ENCODE data around the gene KIF26B. TPM values are rescaled to one million over a fixed set of nuclear protein-coding genes. Genes with fewer than 3 reads are reported as not detected.

KIF26B gene
- total RNA-seq, 6 experiments from 2014 or later: 0.31 to 0.55 (median 0.35) TPM

DNA sequence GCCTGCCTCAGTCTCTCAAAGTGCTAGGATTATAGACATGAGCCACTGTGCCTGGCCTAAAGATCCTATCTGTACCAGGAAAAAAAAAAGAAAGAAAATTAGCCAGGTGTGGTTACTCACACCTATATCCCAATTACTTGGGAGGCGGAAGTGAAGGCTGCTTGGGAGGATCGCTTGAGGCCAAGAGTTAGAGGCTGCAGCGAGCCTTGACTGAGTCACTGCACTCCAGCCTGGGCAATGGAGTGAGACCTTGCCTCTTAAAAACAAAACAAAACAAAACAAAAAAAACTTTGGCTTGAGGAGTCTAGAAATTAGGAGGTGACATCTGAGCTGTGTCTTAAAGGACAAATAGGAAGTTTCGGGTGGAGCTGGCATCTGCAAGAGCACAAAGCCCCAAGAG is 38.7 kb upstream of the KIF26B start:
- Histone ChIP-seq H3K4me1 (peaks cover 0 to 1% (median 0%) of the 10 kb centered on the region in 4 donors), H3K4me3 (no peak overlapping the region), H3K9me3 (no peaks in the 10 kb centered on the region), H3K36me3 (no peaks in the 10 kb centered on the region), H3K27me3 (no peaks in the 10 kb centered on the region), H3K27ac (no peak overlapping the region)
- TF ChIP-seq, protein P1, sequence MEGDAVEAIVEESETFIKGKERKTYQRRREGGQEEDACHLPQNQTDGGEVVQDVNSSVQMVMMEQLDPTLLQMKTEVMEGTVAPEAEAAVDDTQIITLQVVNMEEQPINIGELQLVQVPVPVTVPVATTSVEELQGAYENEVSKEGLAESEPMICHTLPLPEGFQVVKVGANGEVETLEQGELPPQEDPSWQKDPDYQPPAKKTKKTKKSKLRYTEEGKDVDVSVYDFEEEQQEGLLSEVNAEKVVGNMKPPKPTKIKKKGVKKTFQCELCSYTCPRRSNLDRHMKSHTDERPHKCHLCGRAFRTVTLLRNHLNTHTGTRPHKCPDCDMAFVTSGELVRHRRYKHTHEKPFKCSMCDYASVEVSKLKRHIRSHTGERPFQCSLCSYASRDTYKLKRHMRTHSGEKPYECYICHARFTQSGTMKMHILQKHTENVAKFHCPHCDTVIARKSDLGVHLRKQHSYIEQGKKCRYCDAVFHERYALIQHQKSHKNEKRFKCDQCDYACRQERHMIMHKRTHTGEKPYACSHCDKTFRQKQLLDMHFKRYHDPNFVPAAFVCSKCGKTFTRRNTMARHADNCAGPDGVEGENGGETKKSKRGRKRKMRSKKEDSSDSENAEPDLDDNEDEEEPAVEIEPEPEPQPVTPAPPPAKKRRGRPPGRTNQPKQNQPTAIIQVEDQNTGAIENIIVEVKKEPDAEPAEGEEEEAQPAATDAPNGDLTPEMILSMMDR (IDR thresholded peaks at IDR 0.05): no peak
- no peak for TF ChIP-seq POLR2A (IDR thresholded peaks at IDR 0.05)
- WGBS (ENCODE audit: insufficient coverage, low coverage, low lambda C conversion rate, missing lambda C conversion rate): 87% methylated on average over 3 of the region's 4 CpGs
- ATAC-seq (no peak), DNase-seq (no peak)
- intact Hi-C loops (cut with DNase I): no loop called here

DNA sequence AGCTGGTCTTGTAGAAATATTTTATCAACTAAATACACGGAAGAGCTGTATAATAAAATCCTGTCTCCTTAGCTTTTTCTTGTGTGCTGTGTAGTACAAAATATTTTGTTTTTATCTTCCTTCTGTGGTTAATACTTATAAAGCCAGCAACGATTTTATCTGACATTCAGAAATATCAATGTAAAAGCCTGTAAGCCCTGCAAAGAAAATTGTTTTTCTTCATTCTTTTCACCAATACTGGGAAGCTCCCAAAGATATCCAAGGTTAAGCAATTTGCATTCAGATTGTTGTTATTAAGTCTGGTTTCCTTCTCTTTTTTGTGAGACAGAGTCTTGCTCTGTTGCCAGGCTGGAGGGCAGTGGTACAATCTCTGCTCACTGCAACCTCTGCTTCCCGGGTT is 38.0 kb upstream of the KIF26B start:
- H3K36me3 ChIP-seq: no peaks in the 10 kb centered on the region

DNA sequence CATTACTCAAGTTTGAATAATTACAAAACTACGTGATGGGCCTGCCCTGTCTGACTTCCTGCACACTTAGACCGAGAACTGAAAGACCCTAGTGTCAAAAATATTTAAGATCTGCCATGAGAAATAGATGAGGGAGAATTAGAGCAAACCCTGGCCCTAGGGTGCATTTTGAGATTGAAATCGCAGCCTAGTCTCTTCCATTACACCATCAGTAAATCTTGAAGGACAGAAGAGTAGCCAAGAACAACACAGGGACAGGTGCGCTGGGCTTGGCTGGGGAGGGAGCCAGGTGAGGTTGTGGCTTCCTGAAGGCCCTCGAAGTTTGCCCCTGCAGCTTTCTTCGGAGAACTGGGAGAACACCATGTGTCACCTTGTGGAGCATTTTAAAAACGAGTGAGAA is 36.7 kb upstream of the KIF26B start:
- H3K27ac ChIP-seq: no peak overlapping the region
- WGBS (ENCODE audit: insufficient coverage, low coverage, low lambda C conversion rate, missing lambda C conversion rate): 84% methylated on average over 5 of the region's 7 CpGs
- no peaks in the 10 kb centered on the region for H3K4me1 ChIP-seq
- DNase-seq (no peak), ATAC-seq (no peak)
- no peaks in the 10 kb centered on the region for H3K27me3 ChIP-seq
- H3K9me3 ChIP-seq: no peaks in the 10 kb centered on the region
- no peak overlapping the region for H3K4me3 ChIP-seq
- TF ChIP-seq, protein P1 (IDR thresholded peaks at IDR 0.05): no peak
- TF ChIP-seq POLR2A (IDR thresholded peaks at IDR 0.05): no peak
- H3K36me3 ChIP-seq: no peaks in the 10 kb centered on the region
- intact Hi-C loops (cut with DNase I): no loop called here

More for the DNA sequence above, 38.0 kb upstream of the KIF26B start:
- Histone ChIP-seq H3K4me1 (no peaks in the 10 kb centered on the region), H3K27me3 (no peaks in the 10 kb centered on the region), H3K27ac (no peak overlapping the region), H3K9me3 (no peaks in the 10 kb centered on the region), H3K4me3 (no peak overlapping the region)
- ATAC-seq: no peak
- intact Hi-C loops (cut with DNase I): no loop called here
- DNase-seq: no peak
- TF ChIP-seq, protein P1 (IDR thresholded peaks at IDR 0.05): no peak
- TF ChIP-seq POLR2A (IDR thresholded peaks at IDR 0.05): no peak
- 73% methylated on average over 2 of the region's 3 CpGs for WGBS (ENCODE audit: insufficient coverage, low coverage, low lambda C conversion rate, missing lambda C conversion rate)

DNA sequence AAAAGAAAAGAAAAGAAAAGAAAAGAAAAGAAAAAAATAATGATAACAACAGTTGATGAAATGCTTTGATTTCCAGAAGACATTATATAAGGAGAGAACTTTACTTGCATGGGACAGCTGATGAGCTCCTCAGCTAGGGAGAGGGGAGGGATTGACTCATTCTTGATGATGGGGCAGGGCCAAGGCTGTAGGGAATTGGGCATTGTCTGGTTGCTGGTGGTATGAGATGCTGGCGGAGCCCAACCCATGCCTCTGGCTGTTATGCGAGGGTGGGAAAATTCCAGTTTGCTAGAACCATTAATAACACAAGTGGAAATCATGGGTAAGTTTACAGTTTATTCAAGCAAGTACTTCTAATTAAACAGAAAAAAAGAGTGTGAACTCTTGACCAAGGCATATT is 36.0 kb upstream of the KIF26B start:
- no peaks in the 10 kb centered on the region for H3K36me3 ChIP-seq
- TF ChIP-seq, protein P1 (IDR thresholded peaks at IDR 0.05): no peak
- no peak for TF ChIP-seq POLR2A (IDR thresholded peaks at IDR 0.05)
- no peak overlapping the region for H3K4me3 ChIP-seq
- no peak overlapping the region for H3K27ac ChIP-seq
- H3K9me3 ChIP-seq: no peaks in the 10 kb centered on the region
- H3K27me3 ChIP-seq: no peaks in the 10 kb centered on the region
- 83% methylated on average over 1 of the region's 2 CpGs for WGBS (ENCODE audit: insufficient coverage, low coverage, low lambda C conversion rate, missing lambda C conversion rate)
- no peak for DNase-seq
- intact Hi-C loops (cut with DNase I): no loop called here
- ATAC-seq: no peak
- H3K4me1 ChIP-seq: no peaks in the 10 kb centered on the region

DNA sequence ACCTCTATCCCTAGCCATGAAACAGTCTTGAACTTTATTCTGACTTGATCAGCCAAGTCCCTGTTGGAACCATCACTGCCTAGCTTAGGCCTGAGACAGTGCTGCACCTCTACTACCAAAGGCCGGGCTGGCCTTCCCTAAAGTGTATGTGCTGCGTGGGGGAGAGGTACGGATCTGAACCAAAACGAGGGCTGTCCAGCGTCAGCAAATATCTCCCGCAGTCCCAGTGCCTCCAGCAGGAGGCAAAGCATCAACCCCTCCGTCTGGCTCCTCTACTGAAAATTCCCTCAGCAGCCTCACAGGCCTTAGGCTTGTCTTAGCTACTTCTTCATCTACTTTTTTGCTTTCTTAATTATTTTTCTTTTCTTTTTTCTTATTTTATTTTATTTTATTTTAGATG is 33.3 kb upstream of the KIF26B start:
- no peaks in the 10 kb centered on the region for H3K9me3 ChIP-seq
- H3K36me3 ChIP-seq: no peaks in the 10 kb centered on the region
- H3K27ac ChIP-seq: no peak overlapping the region
- no peaks in the 10 kb centered on the region for H3K4me1 ChIP-seq
- DNase-seq: no peak
- H3K27me3 ChIP-seq: no peaks in the 10 kb centered on the region
- TF ChIP-seq, protein P1 (IDR thresholded peaks at IDR 0.05): no peak
- TF ChIP-seq POLR2A (IDR thresholded peaks at IDR 0.05): no peak
- ATAC-seq: no peak
- H3K4me3 ChIP-seq: no peak overlapping the region
- 100% methylated on average over 1 of the region's 7 CpGs for WGBS (ENCODE audit: insufficient coverage, low coverage, low lambda C conversion rate, missing lambda C conversion rate)
- intact Hi-C loops (cut with DNase I): no loop called here
